NCI-H2171 treated with DMSO at 0.1 percent for 48 hours (cell line): ENCODE results near the gene LHFPL2.

Experiments used
- DNase-seq: peaks from one replicate; lab custom pipeline; 2025; lab: John Stamatoyannopoulos, UW

The LHFPL2 gene

GRCh38 chr5:78503958-78504653 is 144.5 kb downstream of the LHFPL2 start:
- no peak for DNase-seq

GRCh38 chr5:78501411-78502352 is 146.9 kb downstream of the LHFPL2 start:
- no peak for DNase-seq

DNA sequence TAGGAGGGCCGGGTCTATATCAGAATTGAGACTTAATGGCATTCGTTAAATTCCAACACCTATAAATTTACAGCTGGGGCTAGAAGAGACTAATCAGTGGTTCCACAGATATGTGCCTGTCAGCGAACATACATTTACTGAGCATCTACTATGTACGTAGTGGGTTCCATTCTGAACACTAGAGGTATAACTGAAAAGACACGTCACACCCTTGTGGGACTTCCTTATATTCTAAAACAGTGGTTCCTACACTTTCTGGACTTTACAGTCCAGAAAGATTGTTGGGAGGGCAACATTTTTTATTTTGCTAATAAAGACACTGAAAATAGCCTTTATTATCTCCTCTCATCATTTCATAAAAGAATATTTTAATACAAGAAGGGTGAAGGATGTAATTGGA is 147.7 kb downstream of the LHFPL2 start:
- DNase-seq = no peak

DNA sequence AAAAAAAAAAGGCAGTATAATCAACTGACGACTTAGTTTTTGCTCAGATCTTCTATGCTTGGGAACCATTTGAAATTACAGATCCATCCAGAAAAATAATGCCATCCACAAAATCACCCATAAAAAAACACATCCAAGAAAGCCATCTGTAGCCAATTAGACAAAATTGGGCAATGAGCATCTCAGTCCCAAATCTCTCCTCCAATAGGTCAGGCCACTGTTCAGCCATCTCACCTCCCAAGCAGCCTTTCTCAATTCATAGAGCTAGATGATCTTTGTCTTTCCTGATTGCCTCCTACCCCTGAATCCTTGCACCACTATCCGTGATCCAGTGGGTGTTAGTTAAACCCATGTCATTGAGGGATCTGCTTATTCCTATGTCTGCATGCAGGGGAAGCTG is 148.5 kb downstream of the LHFPL2 start:
- DNase-seq = no peak

GRCh38 chr5:78499485-78499884 is 149.1 kb downstream of the LHFPL2 start:
- DNase-seq = no peak

DNA sequence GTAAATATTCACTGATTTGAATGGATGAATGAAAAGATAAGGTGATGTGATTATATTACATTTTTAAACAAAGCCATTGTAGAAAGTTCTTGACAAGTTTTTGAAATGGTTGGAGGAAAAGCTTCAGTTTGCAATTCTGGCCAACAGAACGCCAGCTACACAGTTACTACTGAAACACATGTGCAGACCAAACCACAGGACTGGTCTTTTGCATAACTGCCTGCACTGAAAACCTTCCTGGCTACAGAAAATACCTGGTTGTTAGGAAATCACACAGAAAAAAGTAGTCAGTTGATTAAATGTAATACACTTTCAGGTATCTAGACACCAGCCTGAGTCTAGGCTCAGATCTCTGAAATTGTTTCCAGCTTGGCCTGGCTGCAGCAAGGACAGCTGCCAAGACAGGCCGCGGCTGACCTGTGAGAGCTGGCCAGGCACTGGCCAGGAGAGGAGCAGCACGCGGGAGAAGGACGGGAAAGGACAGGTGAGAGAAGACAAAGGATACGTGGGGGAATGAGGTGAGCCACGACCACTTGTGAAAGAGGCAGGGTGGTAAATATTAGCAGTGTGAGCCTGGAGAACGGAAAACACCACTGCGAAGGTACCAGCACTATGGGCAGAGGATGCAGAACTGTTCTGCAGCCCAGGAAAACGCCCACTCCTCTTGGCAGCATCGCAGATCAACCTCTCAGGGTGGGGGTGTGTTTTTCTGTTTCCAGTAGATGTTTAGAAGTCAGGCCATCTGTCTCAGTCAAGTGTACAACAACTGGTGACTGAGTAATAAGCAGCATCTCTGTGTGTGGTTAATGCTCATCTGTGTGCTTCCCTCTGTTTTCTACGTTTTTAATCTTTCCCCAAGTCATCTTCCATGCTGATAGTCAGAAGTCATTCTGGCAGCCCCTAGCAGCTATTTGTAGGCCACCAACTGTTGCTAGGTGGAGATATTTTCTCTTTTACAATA is 150.7 kb downstream of the LHFPL2 start:
- DNase-seq = peak; percentile 78

DNA sequence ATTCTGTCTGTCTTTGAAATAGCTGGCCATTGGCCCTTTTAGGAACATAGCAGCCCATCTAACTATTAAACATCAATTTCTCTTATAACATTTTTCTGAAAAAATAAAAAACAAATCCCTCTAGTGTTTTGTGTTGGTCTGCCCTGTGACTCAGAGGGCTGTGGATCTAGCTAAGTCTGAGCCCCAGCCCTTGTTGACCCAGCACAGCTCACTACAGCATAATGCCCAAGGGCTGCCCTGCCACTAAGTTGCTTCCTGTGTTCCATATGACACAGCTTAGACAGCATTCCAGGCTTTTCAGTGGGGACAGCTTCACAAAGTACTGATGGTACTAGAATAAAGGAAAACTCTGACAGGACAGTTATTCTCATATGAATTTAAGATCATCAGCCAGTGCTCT is 152.2 kb downstream of the LHFPL2 start:
- DNase-seq = no peak

- DNase-seq = no peak
Measured at GRCh38 chr5:78495800-78496199, 152.8 kb downstream of the LHFPL2 start.

DNA sequence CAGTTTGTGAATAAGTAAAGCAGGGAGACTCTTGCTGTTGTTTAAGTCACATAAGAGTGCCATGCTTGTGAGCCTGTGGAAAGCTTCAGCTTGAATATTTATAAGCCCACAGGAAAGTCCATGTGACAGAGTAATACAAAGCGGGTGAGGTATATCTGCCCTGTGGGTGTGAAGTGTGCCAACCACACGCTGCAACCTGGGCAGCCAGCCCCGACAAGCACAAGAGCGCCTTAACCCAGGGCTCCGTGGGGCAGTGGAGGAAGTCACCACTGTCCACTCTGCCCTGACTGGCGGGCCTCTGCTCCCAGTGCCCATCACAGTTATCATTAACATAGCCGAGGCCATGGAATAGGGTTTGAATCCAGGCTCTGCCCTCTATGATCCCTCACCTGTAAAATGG is 155.9 kb downstream of the LHFPL2 start:
- DNase-seq = no peak

- no peak for DNase-seq
Measured at GRCh38 chr5:78492224-78492623, 156.3 kb downstream of the LHFPL2 start.

GRCh38 chr5:78490709-78491485 is 157.7 kb downstream of the LHFPL2 start:
- no peak for DNase-seq

DNA sequence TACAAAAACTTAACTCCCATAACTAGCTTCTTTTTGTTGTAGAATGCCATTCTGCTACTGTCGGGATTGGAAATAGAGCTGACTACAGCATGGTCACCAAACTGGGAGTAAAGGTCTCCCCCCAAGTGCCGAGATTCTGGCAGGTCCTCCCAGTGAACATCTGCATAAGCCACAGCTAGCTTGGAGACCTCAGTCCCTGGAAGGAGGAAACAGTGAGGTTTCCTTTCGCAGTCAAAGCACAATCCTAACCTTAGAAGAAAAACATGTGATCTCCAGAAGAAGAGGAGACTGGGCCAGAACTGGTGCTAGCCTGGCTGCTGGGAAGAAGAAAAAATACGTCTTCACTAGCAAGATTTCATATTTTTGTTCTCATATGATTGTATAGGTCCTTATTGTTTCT is 160.7 kb downstream of the LHFPL2 start:
- no peak for DNase-seq

- no peak for DNase-seq
Measured at GRCh38 chr5:78486218-78486617, 162.4 kb downstream of the LHFPL2 start.

GRCh38 chr5:78483809-78484521 is 164.6 kb downstream of the LHFPL2 start:
- DNase-seq = no peak

DNA sequence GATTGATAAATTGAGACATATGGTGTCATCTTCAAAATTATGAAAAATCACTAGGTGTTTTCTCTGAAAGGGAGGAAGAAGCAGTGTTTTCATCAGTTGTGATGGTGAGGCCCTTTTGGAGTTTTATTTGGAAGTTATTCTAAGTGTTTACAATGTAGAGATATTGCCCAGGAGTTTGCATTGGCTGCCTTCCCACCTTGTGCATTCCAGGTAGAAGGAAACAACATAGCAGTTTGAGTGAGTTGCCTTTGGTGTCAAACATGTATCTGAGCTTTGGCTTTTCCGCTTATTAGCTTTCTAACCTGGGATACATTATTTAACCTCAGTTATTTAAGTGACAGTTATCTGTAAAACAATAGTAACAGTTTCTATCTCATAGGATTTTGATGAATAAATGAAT is 165.6 kb downstream of the LHFPL2 start:
- no peak for DNase-seq

- no peak for DNase-seq
Measured at GRCh38 chr5:78476795-78477194, 171.8 kb downstream of the LHFPL2 start.

DNA sequence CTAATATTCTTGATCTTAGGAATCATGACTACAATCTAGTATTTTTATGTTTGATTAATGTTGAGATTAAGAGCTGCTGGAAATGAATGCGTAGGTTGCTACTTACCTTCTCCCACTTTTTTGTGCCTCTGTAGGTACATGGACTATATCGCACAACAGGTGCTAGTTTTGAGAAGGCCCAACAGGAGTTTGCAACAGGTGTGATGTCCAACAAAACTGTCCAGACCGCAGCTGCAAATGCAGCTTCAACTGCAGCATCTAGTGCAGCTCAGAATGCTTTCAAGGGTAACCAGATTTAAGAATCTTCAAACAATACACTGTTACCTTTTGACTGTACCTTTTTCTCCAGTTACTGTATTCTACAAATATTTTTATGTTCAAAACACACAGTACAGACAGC is 173.2 kb downstream of the LHFPL2 start:
- no peak for DNase-seq

DNA sequence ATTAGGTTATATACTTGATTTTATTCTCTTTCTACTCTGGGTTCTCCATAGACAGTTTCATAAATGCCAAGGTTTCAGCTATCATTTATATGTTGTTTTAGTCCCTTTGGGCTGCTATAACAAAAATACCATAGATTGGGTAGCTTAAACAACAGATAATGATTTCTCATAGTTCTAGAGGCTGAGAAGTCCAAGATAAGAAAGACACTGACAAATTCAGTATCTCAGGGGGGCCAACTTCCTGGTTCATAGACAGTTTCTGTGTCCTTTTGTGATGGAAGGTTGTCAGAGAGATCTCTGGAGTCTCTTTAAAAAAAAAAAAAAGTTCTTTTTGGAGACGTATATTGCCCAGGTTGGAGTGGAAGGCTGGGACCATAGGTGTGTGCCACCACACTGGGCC is 174.8 kb downstream of the LHFPL2 start:
- DNase-seq = no peak

DNA sequence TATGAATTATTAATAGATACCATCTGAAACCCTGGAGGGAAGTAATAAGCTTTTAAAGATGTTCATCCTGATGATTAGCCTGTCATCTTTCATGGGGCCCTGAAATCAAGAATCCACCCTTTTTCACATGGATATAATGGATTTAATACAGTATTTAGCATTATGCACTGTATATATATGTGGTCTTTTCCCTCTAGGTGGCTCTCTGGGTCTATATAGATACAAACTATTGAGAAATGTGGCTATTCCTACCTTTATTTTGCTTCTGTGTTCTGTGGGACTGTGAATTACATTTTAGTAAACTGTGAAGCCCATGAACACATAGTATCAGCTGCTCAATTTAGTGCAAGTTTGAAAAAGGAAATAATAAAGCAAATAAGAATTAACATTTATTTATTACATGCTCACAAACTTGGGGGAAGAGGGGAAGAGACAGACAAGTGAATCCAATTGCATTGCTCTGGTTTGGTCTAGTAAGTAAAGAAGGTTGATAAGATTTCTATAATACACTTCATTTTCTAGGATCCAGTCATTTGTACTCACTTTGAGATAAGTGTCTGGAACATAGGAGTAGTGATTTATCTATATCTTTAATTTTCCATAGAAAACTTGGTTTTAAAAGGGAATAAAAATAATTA is 176.0 kb downstream of the LHFPL2 start:
- DNase-seq = peak; percentile 30

DNA sequence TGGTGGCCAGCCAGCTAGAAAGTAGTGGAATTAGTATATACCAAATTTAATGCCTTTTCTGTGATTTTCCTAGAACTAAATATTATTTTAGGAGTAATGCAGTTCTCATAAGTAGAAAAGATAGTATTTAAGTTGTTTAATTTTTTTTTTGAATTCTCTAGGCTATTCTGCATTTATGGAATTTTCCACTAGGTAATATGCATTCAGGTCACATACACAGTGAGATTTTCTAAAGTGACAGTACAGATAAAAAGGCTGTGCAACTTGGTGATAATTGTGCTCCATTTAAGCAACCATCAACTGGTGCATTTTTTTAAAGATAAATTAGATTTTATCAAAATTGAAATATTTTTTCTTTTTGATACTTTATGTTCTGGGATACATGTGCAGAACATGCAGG is 176.7 kb downstream of the LHFPL2 start:
- no peak for DNase-seq
